Measurements from ENCODE around the gene GYS2. TPM values are rescaled to one million over a fixed set of nuclear protein-coding genes. Genes with fewer than 3 reads are reported as not detected.

GYS2 gene
- total RNA-seq, 4 donors from 2014 or later = not detected

GRCh38 chr12:21527451-21528180 is 77.0 kb downstream of the GYS2 start:
- no peaks in the 10 kb centered on the region for H3K9me3 ChIP-seq
- peak overlapping the region; percentile 44 to 66 (median 64) for H3K27ac ChIP-seq (replicated peaks in 1 of 4)
- DNase-seq (ENCODE audit: extremely low spot score) = no peak
- peak in 2 of 3 experiments; percentile 4 to 16 for TF ChIP-seq CTCF (IDR thresholded peaks at IDR 0.05)
- no peak for TF ChIP-seq POLR2A (IDR thresholded peaks at IDR 0.05; ENCODE audit: low read depth)
- H3K4me3 ChIP-seq = peak overlapping the region; percentile 62 to 75 (median 68)
- under 1% methylated on average over 35 of the region's 57 CpGs for WGBS
- H3K36me3 ChIP-seq = no peaks in the 10 kb centered on the region
- no peaks in the 10 kb centered on the region for H3K27me3 ChIP-seq
- H3K4me1 ChIP-seq = peaks cover 11 to 33% (median 30%) of the 10 kb centered on the region in 4 donors
- intact Hi-C loops (cut with DNase I) = no loop called here

GRCh38 chr12:21526721-21527345 is 77.8 kb downstream of the GYS2 start:
- Histone ChIP-seq H3K27me3 (no peaks in the 10 kb centered on the region), H3K4me1 (peaks cover 11 to 33% (median 30%) of the 10 kb centered on the region in 4 donors), H3K27ac (replicated peaks in 1 of 4) (peak overlapping the region in 2 of 4 donors; percentile 64 to 65), H3K4me3 (peak overlapping the region; percentile 62 to 75 (median 68)), H3K36me3 (no peaks in the 10 kb centered on the region), H3K9me3 (no peaks in the 10 kb centered on the region)
- intact Hi-C loops (cut with DNase I) = no loop called here
- DNase-seq (ENCODE audit: extremely low spot score) = no peak
- WGBS = 54% methylated on average over 12 of the region's 12 CpGs
- TF ChIP-seq POLR2AphosphoS5 (IDR thresholded peaks at IDR 0.05) = no peak
- TF ChIP-seq CTCF (IDR thresholded peaks at IDR 0.05) = no peak
- no peak for TF ChIP-seq POLR2A (IDR thresholded peaks at IDR 0.05; ENCODE audit: low read depth)
- no peak for TF ChIP-seq EP300 (IDR thresholded peaks at IDR 0.05)

GRCh38 chr12:21526053-21526452 is 78.6 kb downstream of the GYS2 start, which contains the start of gene SPX:
SPX (plus strand) TSS chr12:21526296; CDS start chr12:21526473, 177 bp downstream.
- H3K9me3 ChIP-seq = no peaks in the 10 kb centered on the region
- TF ChIP-seq POLR2A (IDR thresholded peaks at IDR 0.05; ENCODE audit: low read depth) = no peak
- no peak for TF ChIP-seq CTCF (IDR thresholded peaks at IDR 0.05)
- TF ChIP-seq EP300 (IDR thresholded peaks at IDR 0.05) = no peak
- no peak for TF ChIP-seq POLR2AphosphoS5 (IDR thresholded peaks at IDR 0.05)
- peaks cover 11 to 33% (median 30%) of the 10 kb centered on the region in 4 donors for H3K4me1 ChIP-seq
- intact Hi-C loops (cut with DNase I) = no loop called here
- H3K27me3 ChIP-seq = no peaks in the 10 kb centered on the region
- peak within 1 kb of the TSS; percentile 62 to 75 (median 68) for H3K4me3 ChIP-seq
- no peaks in the 10 kb centered on the region for H3K36me3 ChIP-seq
- H3K27ac ChIP-seq (replicated peaks in 1 of 4) = peak within 1 kb of the TSS in 2 of 4 donors; percentile 64 to 65
- 94% methylated on average over 1 of the region's 1 CpG for WGBS
- DNase-seq (ENCODE audit: extremely low spot score) = no peak

- H3K4me3 ChIP-seq = no peak overlapping the region
- H3K27ac ChIP-seq (replicated peaks in 1 of 4) = no peak overlapping the region
- no peaks in the 10 kb centered on the region for H3K9me3 ChIP-seq
- intact Hi-C loops (cut with DNase I) = no loop called here
- H3K4me1 ChIP-seq = peaks cover 3 to 14% (median 13%) of the 10 kb centered on the region in 4 donors
- H3K36me3 ChIP-seq = no peaks in the 10 kb centered on the region
- TF ChIP-seq EP300 (IDR thresholded peaks at IDR 0.05) = no peak
- TF ChIP-seq POLR2AphosphoS5 (IDR thresholded peaks at IDR 0.05) = no peak
- no peak for TF ChIP-seq POLR2A (IDR thresholded peaks at IDR 0.05; ENCODE audit: low read depth)
- no peak for TF ChIP-seq CTCF (IDR thresholded peaks at IDR 0.05)
- H3K27me3 ChIP-seq = no peaks in the 10 kb centered on the region
- no peak for DNase-seq (ENCODE audit: extremely low spot score)
Observed at GRCh38 chr12:21523148-21523547, 81.5 kb downstream of the GYS2 start.
